GM18499 (cell line): ENCODE results near the gene KCNA10.

Experiments
- ATAC-seq: cut with Tn5 transposase; IDR thresholded peaks from one replicate; pipeline ENCODE4 v1.9.1; 2021; ENCODE audit warnings: moderate number of reproducible peaks; ENCODE audit not compliant: insufficient read depth, unreplicated experiment

Gene KCNA10

DNA sequence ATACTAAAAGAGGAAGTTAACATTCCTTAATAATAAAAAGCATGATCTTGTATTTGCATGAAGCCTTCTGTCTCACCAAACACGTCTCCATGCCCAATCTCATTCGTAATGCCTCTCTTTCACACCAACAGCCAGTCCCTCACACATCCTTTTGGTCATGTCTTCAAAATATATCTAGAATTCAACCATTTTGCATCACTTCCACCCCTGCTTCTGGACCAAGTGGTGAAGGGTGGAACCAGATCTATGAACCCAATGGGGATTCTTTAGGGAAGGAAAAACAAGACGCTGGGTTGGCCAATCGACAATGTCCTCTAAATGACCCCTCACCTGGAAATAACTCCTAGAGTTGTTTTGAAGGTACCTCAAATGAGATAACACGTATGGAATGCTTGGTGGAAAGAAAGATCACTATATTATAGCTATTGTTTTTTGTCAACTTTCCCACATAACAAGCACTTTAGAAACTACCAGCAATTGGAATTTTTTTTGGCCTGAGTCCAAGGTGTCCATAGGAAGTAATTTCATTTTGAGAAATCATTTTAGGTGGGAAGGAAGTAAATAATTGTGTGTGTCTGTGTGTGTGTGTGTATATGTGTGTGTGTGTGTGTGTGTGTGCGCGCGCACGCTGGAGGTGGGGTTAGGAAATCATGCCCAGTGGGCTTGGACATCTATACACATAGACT lies at the start of gene KCNA10:
TSS of gene KCNA10 (minus strand) at position 51 of the 686 bp plus-strand sequence. CDS start 388 bp downstream, outside the sequence.
- no peak for ATAC-seq

DNA sequence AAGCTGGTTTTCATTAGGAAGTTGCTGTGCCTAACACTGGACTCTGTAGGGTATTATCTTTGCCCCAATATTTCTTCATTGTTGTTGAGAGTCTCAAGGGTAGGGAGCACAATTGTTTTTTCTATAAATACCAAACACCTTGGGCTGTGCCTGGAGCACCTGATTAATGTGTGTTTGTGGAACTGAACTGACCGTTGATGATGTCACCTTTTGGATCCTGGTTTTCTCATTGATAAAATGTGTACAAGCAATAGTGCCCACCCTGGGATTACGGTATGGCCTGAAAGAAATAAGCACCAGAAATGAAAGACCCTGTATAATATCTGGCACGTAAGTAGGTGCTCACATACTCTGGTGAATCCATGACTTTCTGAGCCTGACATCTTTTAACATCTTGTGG lies 47.9 kb upstream of the KCNA10 start:
- no peak for ATAC-seq

DNA sequence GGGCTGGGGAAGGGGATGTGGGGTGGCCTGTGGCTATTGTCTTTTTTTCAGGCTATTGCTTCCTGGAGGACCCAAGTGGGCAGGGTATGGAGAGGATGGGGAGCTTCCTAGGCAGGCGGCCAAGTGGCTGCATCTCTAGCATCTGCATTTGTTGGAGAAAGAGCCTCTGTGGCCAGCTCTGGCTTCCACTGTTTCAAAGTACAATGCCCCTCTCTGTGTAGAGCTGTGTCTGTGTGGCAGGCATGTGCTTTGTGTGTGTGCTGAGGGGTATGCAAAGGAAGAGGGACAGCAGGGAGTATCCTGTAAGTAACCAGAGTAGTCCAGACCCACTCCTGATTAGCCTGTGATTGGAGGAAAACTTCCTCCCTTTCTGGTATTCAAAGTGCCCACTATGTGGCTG lies 46.6 kb upstream of the KCNA10 start:
- no peak for ATAC-seq

DNA sequence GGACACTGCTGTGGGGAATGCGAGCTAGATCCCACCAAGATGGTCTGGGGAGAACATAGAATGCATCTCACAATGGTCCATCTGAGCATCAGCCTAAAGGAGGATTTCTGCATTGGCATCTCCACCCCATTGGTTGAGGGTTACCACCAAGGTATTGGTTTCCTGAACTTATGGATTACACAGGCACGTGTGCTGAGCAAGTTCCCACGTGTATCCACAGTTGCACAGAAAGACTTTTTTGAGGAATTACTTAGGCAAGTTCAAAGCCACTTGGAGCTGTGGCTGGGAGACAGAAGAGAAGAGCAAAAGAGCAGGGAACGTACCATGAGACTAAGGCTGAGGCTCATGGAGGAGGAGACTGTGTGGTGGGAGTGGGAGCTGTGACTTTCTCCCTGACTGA lies 44.1 kb upstream of the KCNA10 start:
- no peak for ATAC-seq

DNA sequence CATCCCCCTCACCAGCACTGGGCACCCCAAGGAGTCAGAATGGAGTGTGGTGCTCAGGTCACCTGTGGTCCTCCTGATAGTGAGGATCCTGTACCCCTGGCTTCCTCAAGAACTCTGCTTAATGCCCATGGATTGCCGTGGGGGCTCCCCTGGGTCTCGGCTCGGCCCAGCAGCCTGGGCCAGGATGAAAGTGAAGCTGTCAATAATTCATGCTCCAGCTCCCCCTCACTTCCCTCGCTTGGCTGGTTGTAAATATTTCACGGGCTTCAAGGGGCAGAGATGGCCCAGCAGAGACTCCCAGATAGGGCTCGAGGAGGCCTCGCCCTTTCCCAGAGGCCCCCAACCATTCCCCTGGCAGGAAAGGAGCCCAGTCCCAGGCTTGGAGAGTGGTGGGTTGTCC lies 42.6 kb upstream of the KCNA10 start:
- ATAC-seq: no peak

DNA sequence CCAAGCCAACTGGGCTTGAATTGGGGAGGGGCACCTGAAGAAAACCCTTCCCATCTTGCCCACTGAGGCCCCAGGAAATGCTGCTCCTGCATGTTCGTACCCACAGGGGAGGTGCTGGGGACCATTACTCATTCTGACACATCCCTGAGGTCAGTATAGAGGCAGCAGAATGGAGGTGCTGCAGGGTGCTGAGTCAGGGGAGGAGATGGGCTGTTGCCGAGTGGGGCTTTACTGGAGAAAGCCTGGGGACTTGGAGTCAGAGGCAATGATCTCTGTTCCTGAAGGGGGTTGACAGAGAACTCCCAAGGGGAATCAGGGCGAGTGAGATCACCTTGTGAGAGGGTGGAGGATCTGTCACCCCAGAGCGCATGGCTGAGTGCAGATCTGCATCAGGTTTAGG lies 40.2 kb upstream of the KCNA10 start:
- ATAC-seq: no peak

DNA sequence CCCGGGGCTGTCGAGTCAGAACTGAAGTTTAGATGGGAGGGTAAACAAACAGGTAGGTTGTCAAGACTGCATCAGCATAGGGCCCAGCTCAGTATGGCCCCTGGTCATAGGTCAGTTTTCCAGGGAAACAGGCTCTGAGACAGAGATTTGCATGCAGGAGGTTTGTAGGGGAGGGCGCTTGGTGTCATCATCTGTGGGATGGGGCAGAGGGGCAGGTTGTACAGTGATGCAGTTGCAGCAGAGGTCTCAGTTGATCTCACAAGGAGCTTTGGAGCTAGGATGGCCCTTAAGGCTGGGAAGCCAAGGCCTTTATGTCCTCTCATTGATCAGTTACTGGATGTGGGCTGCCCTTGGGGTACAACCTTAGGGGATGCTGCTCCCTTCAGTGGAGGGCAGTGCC lies 38.5 kb upstream of the KCNA10 start:
- ATAC-seq: no peak

DNA sequence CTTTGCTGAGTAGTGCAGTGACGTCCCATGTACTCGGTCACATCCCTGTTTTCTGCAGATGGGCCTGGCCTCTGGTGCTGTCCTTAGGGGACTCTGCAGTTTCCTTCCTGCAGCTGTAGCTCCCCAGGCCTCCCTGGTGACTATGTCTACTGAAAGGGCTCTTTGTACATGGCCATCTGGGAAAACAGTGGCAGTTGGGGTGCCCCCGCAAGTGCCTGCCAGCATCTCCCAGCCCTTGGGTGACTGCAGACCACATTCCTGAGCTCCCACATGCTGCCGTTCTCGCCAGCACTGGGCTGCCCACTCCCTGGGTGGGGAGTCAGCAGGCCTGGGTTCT lies 37.5 kb upstream of the KCNA10 start:
- ATAC-seq: no peak

DNA sequence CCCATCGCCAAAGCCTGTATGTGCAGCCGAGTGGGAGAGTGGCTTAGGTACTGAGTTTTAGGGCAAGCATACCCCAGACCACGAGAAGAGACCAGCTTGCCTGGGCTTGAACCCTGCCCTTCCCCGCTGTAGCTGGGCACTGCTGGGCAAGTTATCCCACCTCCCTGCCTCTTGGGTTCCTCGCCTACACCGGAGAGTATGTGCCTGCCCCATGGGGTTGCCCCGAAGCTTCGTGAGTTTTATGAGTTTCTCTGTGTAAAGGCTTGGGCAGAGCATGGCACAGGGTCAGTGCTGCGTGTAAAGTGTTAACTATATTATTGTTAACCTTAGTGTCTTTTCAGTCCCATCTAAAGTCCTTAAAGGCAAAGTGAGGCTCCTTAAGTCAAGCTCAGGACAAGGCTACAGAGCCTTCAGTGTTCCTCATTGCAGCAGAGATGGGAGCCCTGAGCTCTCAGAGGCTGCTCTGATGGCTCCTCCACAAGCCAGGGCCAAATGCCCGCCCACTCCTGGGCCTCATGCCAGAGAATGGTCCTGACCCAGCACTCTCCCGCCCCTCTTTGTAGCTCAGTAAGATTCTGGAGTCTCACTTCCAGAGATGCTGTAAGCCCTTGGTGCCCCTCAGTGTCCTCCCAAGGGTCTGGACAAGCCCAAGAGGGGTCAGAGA lies 37.0 kb upstream of the KCNA10 start:
- no peak for ATAC-seq

DNA sequence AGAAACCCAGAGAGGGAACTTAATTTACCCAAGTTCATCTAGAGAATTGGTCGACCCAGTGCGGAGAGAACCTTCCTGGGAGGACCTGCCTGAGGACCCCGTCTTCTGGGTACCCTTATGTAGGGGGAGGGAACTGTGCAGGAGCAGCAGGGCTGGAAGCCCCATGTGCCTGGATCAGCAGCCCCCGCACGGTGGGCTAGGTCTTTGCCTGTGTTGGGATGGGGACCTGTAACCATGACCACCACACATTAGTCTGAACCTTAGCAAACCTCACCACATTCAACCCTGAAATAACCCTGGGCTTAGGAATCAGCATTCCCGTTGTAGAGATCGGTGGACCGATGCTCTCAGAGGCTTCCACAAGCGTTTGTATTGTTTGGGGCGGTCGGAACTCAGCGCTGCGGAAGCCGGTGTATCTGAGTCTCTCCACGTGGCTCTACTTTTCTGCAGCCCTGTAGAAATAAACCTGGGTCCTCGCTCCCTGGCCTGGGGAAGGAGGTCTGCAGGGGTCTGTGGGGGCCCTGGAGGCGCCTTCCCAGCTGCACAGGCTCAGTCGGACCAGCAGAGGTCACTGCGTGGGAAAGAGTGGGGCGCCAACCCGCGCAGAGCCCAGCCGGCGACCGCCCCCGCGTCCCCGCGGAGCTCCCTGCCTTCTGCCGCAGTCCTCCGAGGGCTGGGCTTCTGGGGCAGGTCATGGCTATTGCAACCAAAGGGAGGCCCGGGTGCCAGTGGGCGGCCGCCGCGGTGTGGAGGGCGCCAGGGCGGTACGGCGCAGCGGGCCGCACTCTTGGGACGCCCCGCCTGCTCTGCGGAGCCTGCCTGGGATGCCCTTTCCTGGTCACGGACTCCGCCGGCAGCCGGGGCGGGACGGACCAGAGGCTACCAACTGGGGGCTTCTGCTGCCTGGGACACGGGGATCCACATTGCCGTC lies 36.2 kb upstream of the KCNA10 start:
- no peak for ATAC-seq

DNA sequence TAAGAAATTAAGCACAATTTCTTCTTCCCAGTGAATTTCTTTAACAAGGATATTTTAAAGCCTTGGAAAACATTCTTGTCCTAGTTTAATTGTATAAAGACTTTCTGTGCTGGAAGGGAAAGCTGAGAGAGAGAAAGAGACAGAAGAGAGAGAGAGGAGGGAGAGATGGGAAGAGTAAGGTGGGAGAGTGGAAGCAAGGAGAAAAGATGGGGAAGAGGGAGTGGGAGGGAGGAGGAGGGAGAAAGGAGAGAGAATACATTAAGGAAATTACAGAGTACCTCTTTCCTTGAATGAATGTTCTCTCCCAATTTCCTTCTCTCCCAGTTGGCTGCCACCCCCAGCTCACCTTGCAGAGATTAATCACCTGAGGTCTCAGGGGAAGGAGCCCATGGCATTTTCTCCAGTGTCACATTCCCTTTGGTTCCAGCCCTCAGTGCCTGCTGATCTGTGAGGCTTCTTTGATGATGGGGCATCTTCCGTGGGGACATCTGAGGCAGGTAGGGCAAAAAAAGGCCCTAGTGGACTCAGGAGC lies 32.4 kb upstream of the KCNA10 start:
- no peak for ATAC-seq

DNA sequence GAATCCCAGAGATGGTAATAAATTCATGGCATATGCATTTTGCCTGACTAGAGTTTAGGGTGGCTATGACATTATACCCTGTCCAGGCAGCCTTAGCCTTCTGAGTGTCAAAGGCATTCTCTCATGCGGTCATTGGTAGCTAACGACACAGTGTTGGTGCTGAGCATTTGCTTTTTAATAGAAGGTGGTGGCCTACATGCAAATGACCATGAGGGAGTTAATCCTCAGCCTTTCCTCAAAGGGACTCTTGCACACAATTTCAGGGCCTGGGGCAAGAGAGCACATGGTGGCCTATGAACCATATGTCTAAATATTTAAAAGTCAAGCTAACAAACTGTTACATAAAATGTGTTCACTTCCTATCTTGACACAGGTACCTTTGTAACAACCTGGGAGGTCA lies 30.9 kb upstream of the KCNA10 start:
- no peak for ATAC-seq

DNA sequence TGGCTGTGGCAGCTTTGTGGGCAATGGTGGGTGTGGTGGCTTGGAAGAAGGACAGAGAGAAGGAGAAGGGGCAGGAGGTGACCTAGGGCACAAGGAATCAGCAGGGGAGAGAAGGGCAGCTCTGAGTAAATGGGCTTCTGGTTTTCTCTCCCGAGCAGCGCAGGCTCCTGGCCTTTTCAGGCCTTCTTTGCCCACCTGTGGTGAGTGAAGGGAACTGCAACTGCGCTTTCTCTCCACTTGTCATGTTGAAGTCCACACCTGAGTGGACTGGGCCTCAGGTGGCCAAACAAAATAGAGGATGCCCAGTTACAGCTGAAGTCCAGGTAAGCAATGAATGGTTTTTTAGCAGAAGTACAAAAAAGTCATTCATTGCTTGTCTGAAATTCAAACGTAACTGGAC lies 29.4 kb upstream of the KCNA10 start:
- ATAC-seq: no peak

DNA sequence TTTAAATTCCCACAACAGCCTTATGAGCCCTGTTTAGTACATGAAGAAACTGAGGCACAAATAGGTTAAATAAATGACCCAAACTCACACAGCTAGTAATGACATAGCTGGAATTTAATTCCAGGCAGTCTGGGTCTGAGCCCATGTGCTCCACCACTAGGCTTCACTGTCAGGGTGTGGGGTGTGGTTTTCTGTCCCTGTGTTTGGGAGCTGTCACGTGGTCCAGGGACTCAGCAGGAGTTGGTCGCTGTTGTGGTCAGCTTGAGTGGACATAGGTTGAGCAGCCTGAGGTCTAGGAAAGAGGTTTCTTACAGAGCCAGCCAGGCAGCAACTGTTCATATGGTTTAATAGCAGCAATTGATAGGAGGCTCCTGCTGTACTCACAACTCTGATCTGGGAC lies 28.0 kb upstream of the KCNA10 start:
- ATAC-seq: no peak

DNA sequence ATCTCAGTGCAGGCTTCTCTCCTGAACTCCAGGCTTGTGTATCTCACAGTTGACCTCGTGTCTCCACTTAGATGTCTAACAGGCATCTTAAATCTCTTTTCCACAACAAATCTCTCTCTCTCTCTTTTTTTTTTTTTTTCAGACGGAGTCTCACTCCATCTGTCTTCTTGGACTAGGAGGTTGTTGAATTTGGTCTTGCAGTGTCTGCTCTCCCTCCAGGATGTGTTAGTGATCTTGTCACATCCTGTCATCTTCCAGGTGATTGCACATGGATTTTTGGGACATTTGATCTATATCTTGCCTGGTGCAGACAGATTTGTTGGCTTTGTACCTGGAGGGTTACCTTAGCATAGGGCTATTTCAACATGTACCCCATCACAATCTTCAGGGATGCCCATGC lies 26.5 kb upstream of the KCNA10 start:
- no peak for ATAC-seq

DNA sequence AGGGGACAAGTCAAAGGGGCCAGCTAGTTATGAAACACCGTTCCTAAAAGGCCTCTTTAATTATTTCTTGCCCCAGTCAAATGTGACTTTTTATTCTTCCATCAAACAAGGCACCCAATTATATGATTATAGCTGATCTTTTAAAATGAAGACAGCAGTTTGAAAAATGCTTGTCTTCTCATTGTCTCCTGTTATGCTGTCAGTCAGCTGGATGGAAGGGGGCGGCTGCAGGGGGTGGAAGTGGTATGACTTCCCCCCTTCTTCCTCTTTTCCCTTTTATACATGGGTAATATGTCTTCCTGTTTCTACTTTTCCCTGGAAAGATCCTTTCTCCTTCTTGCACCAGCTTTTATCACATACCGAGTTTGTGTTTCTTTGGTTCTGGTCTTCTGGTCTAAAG lies 25.8 kb upstream of the KCNA10 start:
- ATAC-seq: no peak

DNA sequence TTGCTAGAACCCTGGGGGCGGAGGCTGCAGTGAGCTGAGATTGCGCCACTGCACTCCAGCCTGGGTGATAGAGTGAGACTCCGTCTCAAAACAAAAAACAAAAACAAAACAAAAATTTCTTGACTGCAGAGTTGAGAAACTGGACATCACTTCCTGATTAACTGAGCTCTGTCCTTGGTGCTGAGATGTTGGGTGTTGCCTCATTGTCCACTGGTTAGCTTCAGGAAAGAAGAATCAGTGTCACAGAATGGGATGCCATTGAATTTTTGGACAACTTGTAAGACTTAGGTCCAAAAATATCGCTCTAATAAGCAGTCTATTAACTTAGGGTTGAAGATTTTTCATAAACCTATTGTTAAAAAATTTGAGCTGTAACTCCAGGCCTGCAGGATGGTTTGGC lies 23.8 kb upstream of the KCNA10 start:
- ATAC-seq: no peak

DNA sequence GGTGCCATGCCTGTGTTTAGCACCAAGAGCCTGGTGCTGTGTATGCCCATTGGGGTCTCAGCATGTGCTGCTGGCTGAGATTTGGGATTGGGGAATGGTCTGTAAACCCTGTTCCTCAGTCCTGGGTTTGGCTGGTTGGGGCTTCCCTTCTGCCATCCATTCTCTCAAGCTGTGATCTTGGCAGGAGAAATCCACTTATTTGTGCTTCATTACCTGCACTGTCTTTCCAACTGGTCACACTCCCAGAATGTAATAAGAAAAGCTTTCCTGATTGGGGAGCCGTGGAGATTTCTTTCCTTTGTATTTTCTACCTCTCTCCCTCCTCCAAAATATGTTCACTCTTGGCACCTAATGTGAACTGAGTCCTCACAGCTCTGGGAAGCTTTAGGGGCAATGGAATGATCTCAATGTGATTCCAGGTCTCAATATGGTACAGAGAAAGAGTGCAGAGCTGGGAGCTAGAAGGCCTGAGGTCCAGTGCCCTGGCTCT lies 23.0 kb upstream of the KCNA10 start:
- no peak for ATAC-seq

DNA sequence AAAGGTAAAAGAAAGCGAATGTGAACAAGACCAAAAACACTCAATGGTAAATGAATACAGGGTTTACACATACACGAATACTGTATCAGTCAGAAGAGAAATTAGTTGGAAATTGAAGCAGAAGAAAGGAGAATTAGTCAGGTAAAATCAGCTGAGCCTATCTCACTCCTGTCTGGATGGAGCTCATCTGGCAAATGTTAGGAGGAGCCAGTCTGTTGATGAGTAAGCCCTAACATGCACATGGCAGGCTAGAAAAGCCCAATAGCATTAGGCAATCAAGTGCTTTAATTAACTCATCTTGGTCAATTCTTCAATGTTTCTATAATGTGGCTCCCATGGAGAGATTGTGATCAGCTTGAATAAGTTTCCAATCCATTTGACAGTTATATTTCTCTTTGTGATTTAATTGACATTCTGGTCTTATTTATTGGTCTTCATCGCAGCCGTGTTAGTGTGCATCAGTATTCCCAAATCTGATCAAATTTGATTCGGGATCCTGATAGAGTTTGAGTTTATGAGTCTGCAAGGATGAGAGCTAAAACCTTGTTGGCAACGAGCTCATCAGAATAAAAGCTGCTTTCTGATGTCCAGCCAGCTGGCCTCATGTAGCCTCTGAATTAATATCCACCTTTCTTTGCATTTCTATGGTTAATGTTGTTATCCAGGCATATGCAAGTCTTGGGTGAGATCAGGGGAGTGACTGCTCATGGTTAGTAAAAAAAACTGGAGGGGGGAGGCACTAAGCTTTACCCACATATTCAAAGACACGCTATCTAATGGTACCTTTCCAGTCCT lies 22.1 kb upstream of the KCNA10 start:
- no peak for ATAC-seq

DNA sequence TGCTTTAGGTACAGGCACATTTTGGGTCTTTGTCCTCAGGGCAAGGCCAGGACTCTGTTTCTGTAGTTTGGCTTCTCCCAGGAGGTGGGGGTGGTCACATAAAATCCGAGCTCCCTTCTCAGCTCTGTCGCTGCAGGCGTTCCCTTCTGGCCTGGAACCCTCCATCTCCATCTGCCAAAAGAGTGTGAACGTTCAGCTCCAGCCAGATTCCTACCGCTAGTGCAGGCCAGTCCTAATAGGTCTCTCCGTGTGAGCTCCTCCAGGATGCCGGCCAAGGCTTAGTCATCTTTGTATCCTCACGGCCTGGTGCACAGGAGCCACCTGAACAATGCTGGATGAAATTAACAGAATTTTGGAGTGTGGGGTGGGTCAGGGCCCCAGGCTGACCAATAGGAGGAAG lies 19.9 kb upstream of the KCNA10 start:
- ATAC-seq: no peak
